Measurements from ENCODE around the gene OVOL3.

OVOL3 gene

DNA sequence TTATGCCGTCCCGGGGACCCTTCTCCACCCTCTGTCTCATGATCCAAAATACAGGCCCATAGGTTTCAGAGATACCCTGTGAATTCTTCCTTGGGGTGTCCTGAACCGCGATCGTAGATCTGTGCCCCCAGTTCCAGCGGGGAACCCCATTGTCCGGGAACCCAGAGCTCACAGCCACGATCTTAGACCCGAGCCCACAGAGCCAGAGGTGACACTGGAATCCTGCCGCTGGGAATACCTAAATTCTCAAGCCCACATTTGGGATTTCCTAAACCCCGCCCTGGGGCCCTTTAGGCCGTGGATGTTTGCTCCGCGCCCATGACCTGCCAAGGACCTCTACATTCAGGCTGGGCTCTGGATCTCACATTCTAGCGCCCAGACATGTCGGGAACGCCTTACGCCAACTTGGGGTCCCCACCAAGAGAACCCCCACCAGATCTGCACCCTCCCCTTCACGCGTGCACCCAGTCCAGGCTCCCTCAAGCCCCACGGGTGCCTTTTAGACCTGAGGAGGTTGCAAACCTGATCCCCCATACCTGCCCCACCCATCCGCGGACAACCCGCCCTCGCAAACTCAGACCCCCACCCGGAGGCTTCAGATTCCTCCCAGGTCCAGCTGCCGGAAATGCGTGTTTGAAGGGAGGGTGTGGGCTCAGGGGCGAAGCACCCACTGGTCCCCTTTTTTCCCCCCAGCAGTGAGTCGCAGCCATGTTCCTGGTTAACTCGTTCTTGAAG lies 29.5 kb downstream of the OVOL3 start:
- DNase-seq (ENCODE audit: insufficient read length, low spot score) (peak; percentile 73), FAIRE-seq (peak; percentile 62)

DNA sequence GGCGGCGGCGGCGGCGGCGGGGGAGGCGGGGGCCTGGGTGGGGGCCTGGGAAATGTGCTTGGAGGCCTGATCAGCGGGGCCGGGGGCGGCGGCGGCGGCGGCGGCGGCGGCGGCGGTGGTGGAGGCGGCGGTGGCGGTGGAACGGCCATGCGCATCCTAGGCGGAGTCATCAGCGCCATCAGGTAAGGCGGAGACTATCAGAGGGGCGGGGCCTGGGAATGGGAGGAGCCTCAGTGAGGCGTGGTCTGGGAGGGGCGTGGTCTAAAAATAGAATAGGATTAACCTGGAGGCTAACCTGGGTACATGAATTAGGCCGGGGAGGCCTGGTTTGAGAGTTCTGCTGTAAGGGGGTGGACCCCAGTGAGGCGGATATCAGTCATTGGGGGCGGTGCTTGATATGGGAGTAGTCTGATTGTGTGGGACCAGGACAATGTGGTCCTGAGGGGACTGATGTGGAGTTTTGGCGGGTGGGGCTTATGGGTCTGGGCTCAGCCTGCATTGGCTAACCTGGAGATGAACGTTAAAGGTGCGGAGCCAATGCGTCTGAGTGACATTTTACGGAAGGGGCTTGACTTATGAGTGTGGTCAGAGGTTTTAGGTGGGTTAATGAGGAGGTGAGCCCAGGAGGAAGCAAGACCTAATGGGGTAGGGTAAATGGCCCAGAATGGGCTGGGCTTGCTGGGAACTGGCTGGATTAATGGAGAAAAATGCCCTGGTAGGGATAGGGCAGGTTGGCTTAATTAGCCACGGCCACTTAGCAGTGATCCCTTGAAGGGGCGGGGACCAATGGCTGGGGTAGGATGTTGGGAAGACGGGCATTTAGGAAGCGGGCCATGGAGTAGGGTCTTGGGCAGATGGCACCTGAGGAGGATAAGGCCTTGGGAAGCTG lies 30.3 kb downstream of the OVOL3 start:
- TF ChIP-seq SPI1 (IDR thresholded peaks at IDR 0.05; ENCODE audit: low read depth, low read length): no peak
- no peak for TF ChIP-seq POLR2AphosphoS5 (IDR thresholded peaks at IDR 0.05; ENCODE audit: low read depth, low read length)
- TF ChIP-seq POU2F2 (IDR thresholded peaks at IDR 0.05; ENCODE audit: low read depth, low read length): no peak
- TF ChIP-seq POLR2A (IDR thresholded peaks at IDR 0.05; ENCODE audit: low read depth, low read length): no peak
- TF ChIP-seq TAF1 (IDR thresholded peaks at IDR 0.05; ENCODE audit: low read depth, low read length): peak; percentile 32; the same call in 1 of the 2 replicates
- no peak for TF ChIP-seq PAX5 (IDR thresholded peaks at IDR 0.05; ENCODE audit: insufficient read depth, low read length, severe bottlenecking)
- peak; percentile 87 for FAIRE-seq
- peak; percentile 84 for DNase-seq (ENCODE audit: insufficient read length, low spot score)

More for the DNA sequence above, 29.5 kb downstream of the OVOL3 start:
- no peak for TF ChIP-seq POLR2AphosphoS5 (IDR thresholded peaks at IDR 0.05; ENCODE audit: low read depth, low read length)
- TF ChIP-seq PAX5 (IDR thresholded peaks at IDR 0.05; ENCODE audit: insufficient read depth, low read length, severe bottlenecking): no peak
- TF ChIP-seq TAF1 (IDR thresholded peaks at IDR 0.05; ENCODE audit: low read depth, low read length): no peak
- no peak for TF ChIP-seq POLR2A (IDR thresholded peaks at IDR 0.05; ENCODE audit: low read depth, low read length)
- TF ChIP-seq SPI1 (IDR thresholded peaks at IDR 0.05; ENCODE audit: low read depth, low read length): no peak
- no peak for TF ChIP-seq POU2F2 (IDR thresholded peaks at IDR 0.05; ENCODE audit: low read depth, low read length)

DNA sequence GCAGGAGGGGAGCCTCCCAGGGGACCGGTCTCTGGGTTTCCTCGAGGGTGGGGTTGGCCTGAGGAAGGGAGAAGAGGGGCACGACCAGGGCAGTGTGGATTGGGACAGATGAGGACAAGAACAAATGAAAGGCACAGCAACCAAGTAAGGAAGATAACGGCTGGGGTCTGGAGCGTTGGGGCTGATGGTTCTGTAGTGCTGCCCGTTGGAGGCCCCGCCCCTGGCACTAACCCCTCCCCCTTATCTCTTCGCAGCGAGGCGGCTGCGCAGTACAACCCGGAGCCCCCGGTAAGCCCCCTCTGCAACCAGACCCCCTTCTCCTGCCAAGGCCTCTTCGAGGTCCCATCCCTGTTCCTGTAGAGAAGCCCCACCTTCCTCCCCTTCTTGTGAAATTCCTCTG lies 31.1 kb downstream of the OVOL3 start:
- TF ChIP-seq POLR2A (IDR thresholded peaks at IDR 0.05; ENCODE audit: low read depth, low read length): no peak
- TF ChIP-seq SPI1 (IDR thresholded peaks at IDR 0.05; ENCODE audit: low read depth, low read length): no peak
- TF ChIP-seq PAX5 (IDR thresholded peaks at IDR 0.05; ENCODE audit: insufficient read depth, low read length, severe bottlenecking): no peak
- no peak for TF ChIP-seq POLR2AphosphoS5 (IDR thresholded peaks at IDR 0.05; ENCODE audit: low read depth, low read length)
- no peak for TF ChIP-seq POU2F2 (IDR thresholded peaks at IDR 0.05; ENCODE audit: low read depth, low read length)
- no peak for TF ChIP-seq TAF1 (IDR thresholded peaks at IDR 0.05; ENCODE audit: low read depth, low read length)
- no peak for FAIRE-seq
- no peak for DNase-seq (ENCODE audit: insufficient read length, low spot score)

DNA sequence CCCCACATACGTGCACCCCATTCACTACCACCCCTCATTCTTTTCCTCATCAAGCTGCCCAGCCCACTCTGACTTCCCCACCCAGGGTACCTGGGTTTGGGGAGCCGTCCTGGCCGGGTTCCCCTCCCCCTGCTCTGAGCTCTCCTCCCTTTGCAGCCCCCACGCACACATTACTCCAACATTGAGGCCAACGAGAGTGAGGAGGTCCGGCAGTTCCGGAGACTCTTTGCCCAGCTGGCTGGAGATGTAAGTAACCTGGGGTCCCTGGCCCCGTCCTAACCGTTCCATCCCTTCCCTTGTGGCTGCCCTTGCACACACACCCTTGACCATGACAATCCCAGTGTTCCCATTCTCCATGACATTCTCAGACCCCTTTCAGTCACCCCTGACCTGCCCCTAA lies 31.6 kb downstream of the OVOL3 start:
- DNase-seq (ENCODE audit: insufficient read length, low spot score) (no peak), FAIRE-seq (no peak)
- no peak for TF ChIP-seq POLR2AphosphoS5 (IDR thresholded peaks at IDR 0.05; ENCODE audit: low read depth, low read length)
- TF ChIP-seq POLR2A (IDR thresholded peaks at IDR 0.05; ENCODE audit: low read depth, low read length): no peak
- TF ChIP-seq SPI1 (IDR thresholded peaks at IDR 0.05; ENCODE audit: low read depth, low read length): no peak
- TF ChIP-seq TAF1 (IDR thresholded peaks at IDR 0.05; ENCODE audit: low read depth, low read length): no peak
- no peak for TF ChIP-seq POU2F2 (IDR thresholded peaks at IDR 0.05; ENCODE audit: low read depth, low read length)
- TF ChIP-seq PAX5 (IDR thresholded peaks at IDR 0.05; ENCODE audit: insufficient read depth, low read length, severe bottlenecking): no peak

DNA sequence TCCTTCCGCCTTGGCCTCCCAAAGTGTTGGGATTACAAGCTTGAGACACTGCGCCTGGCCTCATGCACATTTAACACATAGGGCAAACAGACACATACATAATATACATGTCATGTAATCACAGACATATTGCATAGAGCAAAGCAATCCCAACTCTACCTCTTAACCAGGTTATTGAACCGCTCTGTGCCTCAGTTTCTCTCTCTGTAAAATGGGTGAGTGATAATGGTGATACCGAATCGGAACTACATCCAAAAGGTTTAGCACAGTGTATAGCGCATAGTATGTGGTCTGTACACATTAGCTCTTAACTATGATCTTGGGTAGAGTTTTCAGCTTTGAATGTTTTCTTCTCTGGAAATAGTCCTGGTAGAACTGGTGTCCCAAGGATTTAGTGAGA lies 33.7 kb downstream of the OVOL3 start:
- DNase-seq (ENCODE audit: insufficient read length, low spot score) (no peak), FAIRE-seq (no peak)
- TF ChIP-seq POU2F2 (IDR thresholded peaks at IDR 0.05; ENCODE audit: low read depth, low read length): no peak
- TF ChIP-seq PAX5 (IDR thresholded peaks at IDR 0.05; ENCODE audit: insufficient read depth, low read length, severe bottlenecking): no peak
- TF ChIP-seq TAF1 (IDR thresholded peaks at IDR 0.05; ENCODE audit: low read depth, low read length): no peak
- TF ChIP-seq POLR2A (IDR thresholded peaks at IDR 0.05; ENCODE audit: low read depth, low read length): no peak
- TF ChIP-seq POLR2AphosphoS5 (IDR thresholded peaks at IDR 0.05; ENCODE audit: low read depth, low read length): no peak
- TF ChIP-seq SPI1 (IDR thresholded peaks at IDR 0.05; ENCODE audit: low read depth, low read length): no peak

DNA sequence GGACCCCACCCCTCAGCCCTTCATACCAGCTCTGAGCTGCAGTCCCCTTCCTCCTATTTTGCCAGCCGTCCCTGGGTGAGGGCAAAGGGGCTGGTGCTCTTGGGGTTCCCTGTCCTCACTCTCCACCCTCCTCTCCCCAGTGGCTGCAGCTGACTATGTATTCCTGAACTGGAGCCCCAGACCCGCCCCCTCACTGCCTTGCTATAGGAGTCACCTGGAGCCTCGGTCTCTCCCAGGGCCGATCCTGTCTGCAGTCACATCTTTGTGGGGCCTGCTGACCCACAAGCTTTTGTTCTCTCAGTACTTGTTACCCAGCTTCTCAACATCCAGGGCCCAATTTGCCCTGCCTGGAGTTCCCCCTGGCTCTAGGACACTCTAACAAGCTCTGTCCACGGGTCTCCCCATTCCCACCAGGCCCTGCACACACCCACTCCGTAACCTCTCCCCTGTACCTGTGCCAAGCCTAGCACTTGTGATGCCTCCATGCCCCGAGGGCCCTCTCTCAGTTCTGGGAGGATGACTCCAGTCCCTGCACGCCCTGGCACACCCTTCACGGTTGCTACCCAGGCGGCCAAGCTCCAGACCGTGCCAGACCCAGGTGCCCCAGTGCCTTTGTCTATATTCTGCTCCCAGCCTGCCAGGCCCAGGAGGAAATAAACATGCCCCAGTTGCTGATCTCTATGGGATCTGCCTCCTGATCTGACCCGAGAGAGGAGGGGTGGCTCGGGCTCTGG lies 38.9 kb downstream of the OVOL3 start:
- no peak for TF ChIP-seq POU2F2 (IDR thresholded peaks at IDR 0.05; ENCODE audit: low read depth, low read length)
- TF ChIP-seq SPI1 (IDR thresholded peaks at IDR 0.05; ENCODE audit: low read depth, low read length): no peak
- no peak for TF ChIP-seq POLR2A (IDR thresholded peaks at IDR 0.05; ENCODE audit: low read depth, low read length)
- DNase-seq (ENCODE audit: insufficient read length, low spot score): no peak
- FAIRE-seq: no peak

DNA sequence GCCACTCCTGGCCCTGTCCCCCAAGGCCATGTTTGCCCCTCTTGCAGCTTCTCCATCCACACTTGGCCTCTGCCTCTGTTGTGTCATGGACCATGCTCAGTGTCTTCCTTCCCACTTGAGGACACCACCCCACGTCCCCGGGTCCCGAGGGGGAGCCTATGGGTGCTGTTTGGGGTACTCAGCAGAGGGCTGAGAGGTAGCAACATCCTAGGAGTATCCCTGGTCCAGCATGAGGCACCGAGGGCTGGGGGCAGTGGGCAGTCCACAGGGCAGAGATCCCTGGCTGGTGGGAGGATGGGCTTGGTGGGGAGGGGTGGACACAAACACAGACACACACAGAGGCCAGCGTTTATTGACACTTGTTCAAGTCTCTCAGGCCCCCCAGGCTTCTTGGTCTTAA lies 39.6 kb downstream of the OVOL3 start:
- TF ChIP-seq SPI1 (IDR thresholded peaks at IDR 0.05; ENCODE audit: low read depth, low read length) (no peak), POU2F2 (IDR thresholded peaks at IDR 0.05; ENCODE audit: low read depth, low read length) (no peak), POLR2AphosphoS5 (IDR thresholded peaks at IDR 0.05; ENCODE audit: low read depth, low read length) (no peak), POLR2A (IDR thresholded peaks at IDR 0.05; ENCODE audit: low read depth, low read length) (no peak), PAX5 (IDR thresholded peaks at IDR 0.05; ENCODE audit: insufficient read depth, low read length, severe bottlenecking) (no peak), TAF1 (IDR thresholded peaks at IDR 0.05; ENCODE audit: low read depth, low read length) (no peak)
- FAIRE-seq: no peak
- DNase-seq (ENCODE audit: insufficient read length, low spot score): no peak

DNA sequence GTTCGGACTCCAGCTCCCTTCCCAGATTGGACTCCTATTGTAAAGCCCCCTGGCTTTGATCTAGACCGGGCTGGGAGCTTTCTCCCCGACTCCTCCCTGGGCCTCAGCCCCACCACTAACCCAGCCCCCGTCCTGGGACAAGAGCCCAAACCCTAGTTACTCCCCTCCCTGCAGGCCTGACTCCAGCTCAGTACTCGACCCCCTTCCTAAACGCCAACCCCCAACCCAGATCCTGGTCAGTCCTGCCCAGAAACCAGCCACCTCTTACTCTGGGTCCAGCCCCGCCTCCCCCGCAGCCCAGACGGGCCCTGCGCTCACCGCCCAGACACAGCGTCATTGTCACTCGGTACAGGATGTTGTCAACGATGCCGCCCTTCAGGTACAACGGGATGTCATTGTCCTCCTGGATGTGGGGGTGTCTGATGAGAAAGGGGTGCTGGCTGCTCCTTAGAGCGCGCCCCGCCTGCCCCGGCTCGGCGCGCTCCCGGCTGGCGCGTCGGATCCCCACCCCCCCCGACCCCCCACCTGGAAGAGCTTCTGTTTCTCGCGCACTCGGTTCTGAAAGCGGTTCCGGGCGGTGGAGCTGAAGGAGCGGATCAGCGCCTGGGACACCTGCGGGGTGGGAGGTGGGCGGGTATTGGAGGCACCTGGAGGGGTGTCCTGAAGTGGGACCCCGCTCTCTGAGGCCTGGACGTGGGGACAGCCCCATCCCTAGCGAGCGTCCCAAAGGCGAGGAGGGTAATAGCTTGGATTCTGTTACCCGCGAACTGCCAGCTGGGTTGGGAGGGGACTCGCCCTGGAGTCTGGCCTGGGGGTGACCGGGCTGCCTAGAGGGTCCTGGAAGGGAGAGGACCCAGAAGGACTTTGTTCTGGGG lies 40.4 kb downstream of the OVOL3 start:
- FAIRE-seq (no peak), DNase-seq (ENCODE audit: insufficient read length, low spot score) (no peak)

More for the DNA sequence above, 40.4 kb downstream of the OVOL3 start:
- TF ChIP-seq TAF1 (IDR thresholded peaks at IDR 0.05; ENCODE audit: low read depth, low read length) (no peak), POU2F2 (IDR thresholded peaks at IDR 0.05; ENCODE audit: low read depth, low read length) (no peak), POLR2A (IDR thresholded peaks at IDR 0.05; ENCODE audit: low read depth, low read length) (no peak)

All from GM12891 (cell line).